HG03521 (cell line): ENCODE results near the gene CD200.

ENCODE experiments used
- ATAC-seq: cut with Tn5 transposase; IDR thresholded peaks from one replicate; pipeline ENCODE4 v1.9.1; 2021; ENCODE audit warnings: mild to moderate bottlenecking, moderate library complexity; ENCODE audit not compliant: unreplicated experiment

CD200 gene

DNA sequence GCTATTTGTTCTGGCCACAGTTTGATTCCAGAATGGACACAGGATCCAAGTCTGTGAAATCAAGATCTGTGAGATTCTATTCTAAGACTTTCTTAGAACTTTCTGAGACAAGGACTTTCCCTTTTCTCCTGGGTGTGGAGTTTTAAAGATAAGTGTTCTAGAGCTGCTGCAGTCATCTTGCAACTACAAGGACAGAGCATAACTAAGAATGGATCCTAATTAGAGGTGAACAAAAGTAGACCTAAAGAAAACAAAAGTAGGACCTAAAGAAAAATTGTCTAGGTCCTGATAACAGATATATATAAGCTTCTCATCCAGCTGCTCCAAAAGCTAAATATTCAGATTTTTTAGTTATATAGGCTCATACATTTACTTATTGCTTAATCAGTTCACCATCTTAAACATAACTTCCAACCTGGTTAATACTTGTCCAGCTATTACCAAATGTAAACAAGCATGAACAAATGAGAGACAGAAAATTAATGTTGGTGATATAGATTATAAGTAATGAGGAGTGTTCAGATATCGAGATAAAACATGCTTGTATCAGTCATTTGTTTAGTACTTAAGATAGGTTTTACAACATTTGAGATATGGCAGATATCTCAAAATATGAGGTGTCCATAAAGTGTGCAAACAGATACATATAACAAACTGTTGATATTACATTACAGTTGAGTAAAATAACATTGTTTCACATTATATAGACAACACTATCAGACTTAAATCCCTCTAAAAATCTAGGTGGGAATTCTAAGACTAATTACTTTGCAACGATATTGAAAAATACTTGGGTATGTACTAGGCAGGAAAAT, 75.1 kb downstream of the CD200 start:
- no peak for ATAC-seq

DNA sequence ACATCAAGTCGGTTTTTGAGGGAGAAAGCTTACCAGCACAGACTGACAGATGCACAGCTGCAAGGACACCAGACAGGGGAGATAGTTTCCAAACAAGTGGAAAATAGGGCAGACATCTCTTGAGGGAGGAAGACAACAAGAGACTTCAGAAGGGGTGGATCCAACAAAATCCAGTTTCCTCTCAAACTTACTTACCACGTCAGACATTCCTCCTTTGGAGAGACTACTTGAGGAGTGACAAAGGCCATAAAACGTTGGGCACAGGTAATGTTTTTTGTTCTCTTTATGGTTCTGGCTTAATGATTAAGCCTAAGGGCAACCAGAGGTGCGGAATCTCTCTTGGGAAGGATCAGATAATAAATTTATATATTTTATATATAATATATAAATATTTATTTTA, 76.1 kb downstream of the CD200 start:
- ATAC-seq = no peak

DNA sequence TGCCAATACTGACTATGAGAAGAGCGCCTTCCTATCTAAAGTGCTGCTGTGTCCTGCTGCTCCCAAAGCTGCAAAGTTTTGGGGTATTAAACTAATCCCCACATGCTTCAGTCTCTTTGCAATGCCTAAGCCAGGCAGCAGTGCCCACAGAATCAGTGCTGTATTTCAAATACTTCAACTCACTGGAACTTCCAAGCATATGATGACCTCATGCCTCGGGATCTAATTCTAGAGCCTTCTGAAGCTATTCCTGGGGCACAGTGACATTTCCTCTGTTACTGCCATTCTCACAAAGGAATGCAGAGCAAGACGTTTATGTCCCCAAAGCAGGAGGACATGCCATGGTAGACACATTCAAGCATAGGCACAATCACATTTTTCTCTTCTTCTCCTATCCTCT, 78.5 kb downstream of the CD200 start:
- ATAC-seq = no peak
